HCT116 (cell line): ENCODE data around the gene ARL6IP6. TPM values are rescaled to one million over a fixed set of nuclear protein-coding genes. Genes with fewer than 3 reads are reported as not detected.
"Not testable (repeated sequence)": the region's sequence is repeated elsewhere in the genome, so short reads cannot be mapped to it uniquely, and the experiment has no call there.

Experiments
- ATAC-seq: fragments of 200-7000 bp; cut with Tn5 transposase; 2 replicates; pipeline ENCODE4 v1.9.1; 2020; ENCODE audit warnings: mild to moderate bottlenecking, moderate library complexity
- BruUV-seq: library from RNA; stranded (reverse); fragments of 400-500 nt; replicated peaks from 2 replicates; lab custom pipeline; 2021; lab: Mats Ljungman, UMichigan
- CTCF ChIA-PET: fragments of 300-600 bp; sonication (Branson Sonifier 250); formaldehyde crosslinking; loops from one replicate; lab custom pipeline; 2021; ENCODE audit warnings: antibody characterized with exemption; lab: Charles Lee
- POLR2A ChIA-PET: fragments of 300-600, 350-600 bp; sonication (Branson Sonifier 250); formaldehyde crosslinking; loops from one replicate; lab custom pipeline; 2021; ENCODE audit warnings: antibody characterized with exemption; lab: Charles Lee
- RAD21 ChIA-PET, 2 experiments: fragments of 300-600 bp; sonication (Branson Sonifier 250); formaldehyde crosslinking; loops; one replicate each; lab custom pipeline; 2023; ENCODE audit warnings: low total read pairs in 2 of 2; ENCODE audit not compliant: uncharacterized antibody in 2 of 2, unreplicated experiment in 2 of 2, low non-redundant PET in 1 of 2; lab: Charles Lee
- DNase-seq: peaks from one replicate; pipeline ENCODE4 v3.0.0-alpha.2; 2010; ENCODE audit warnings: low read depth, low spot score
- H2AFZ ChIP-seq: fragments of 200-600 bp; shearing (Covaris generic), sonication (generic); 2 replicates; pipeline ENCODE4 v1.6.1; 2017; ENCODE audit warnings: low read depth, mixed run types, mixed read lengths, antibody characterized with exemption, low read length; ENCODE audit not compliant: poor library complexity, severe bottlenecking
- H3K27ac ChIP-seq: 2 replicates; pipeline ENCODE4 v1.5.1; 2012; ENCODE audit warnings: low read depth, low read length
- H3K27me3 ChIP-seq: fragments of 200-600 bp; sonication (generic); 2 replicates; pipeline ENCODE4 v1.6.1; 2016; ENCODE audit warnings: mixed run types, low read length, mixed read lengths; ENCODE audit not compliant: insufficient read depth
- H3K36me3 ChIP-seq, 2 experiments: fragments of 200-500 bp in 1 of 2; fragments of 200-600 bp in 1 of 2; sonication (Bioruptor generic) in 1 of 2; sonication (generic) in 1 of 2; 2 replicates each; pipeline versions ENCODE4 v1.5.1 to v1.6.1; 2014 to 2016; ENCODE audit warnings: low read length in 2 of 2, inconsistent platforms in 1 of 2, mixed read lengths in 1 of 2, mixed run types in 1 of 2; ENCODE audit not compliant: insufficient read depth in 2 of 2, control insufficient read depth in 1 of 2
- H3K4me1 ChIP-seq, 2 experiments: fragments of 200-600 bp in 1 of 2; sonication (generic) in 1 of 2; 2 replicates each; pipeline versions ENCODE4 v1.5.1 to v1.6.1; 2012 to 2017; ENCODE audit warnings: low read length in 2 of 2, inconsistent platforms in 1 of 2, mild to moderate bottlenecking in 1 of 2, mixed read lengths in 1 of 2, mixed run types in 1 of 2, moderate library complexity in 1 of 2; ENCODE audit not compliant: insufficient read depth in 2 of 2, control insufficient read depth in 1 of 2
- H3K4me2 ChIP-seq: fragments of 200-600 bp; sonication (generic); 2 replicates; pipeline ENCODE4 v1.6.1; 2017; ENCODE audit warnings: mixed run types, low read length, mixed read lengths
- H3K4me3 ChIP-seq, 2 experiments: fragments of 200-600 bp in 1 of 2; sonication (generic) in 1 of 2; replicated peaks in 1 of 2; 2 replicates each; pipeline ENCODE4 v1.5.1; 2011 to 2016; ENCODE audit warnings: low read length in 2 of 2, control low read depth in 1 of 2, low read depth in 1 of 2, mild to moderate bottlenecking in 1 of 2, mixed read lengths in 1 of 2, mixed run types in 1 of 2
- H3K79me2 ChIP-seq: fragments of 200-600 bp; sonication (generic); 2 replicates; pipeline ENCODE4 v1.6.1; 2017; ENCODE audit warnings: mild to moderate bottlenecking, mixed run types, low read length, moderate library complexity, mixed read lengths; ENCODE audit not compliant: insufficient read depth
- H3K9ac ChIP-seq: fragments of 200-600 bp; sonication (generic); 2 replicates; pipeline ENCODE4 v1.6.1; 2016; ENCODE audit warnings: low read length, mixed read lengths
- H3K9me2 ChIP-seq: fragments of 200-600 bp; sonication (generic), shearing (Covaris generic); 2 replicates; pipeline ENCODE4 v1.6.1; 2017; ENCODE audit warnings: mixed run types, mild to moderate bottlenecking, moderate library complexity; ENCODE audit not compliant: insufficient read depth
- H3K9me3 ChIP-seq, 2 experiments: fragments of 200-500 bp in 1 of 2; fragments of 200-600 bp in 1 of 2; sonication (Bioruptor generic) in 1 of 2; sonication (generic) in 1 of 2; 2 replicates each; pipeline ENCODE4 v1.6.1; 2014 to 2017; ENCODE audit warnings: low read length in 2 of 2, mixed read lengths in 2 of 2, inconsistent platforms in 1 of 2, low read depth in 1 of 2, mild to moderate bottlenecking in 1 of 2, mixed run types in 1 of 2, moderate library complexity in 1 of 2; ENCODE audit not compliant: control insufficient read depth in 1 of 2, insufficient read depth in 1 of 2
- H4K20me1 ChIP-seq: fragments of 200-600 bp; sonication (generic), shearing (Covaris generic); 2 replicates; pipeline ENCODE4 v1.6.1; 2017; ENCODE audit warnings: mixed run types, mild to moderate bottlenecking, moderate library complexity; ENCODE audit not compliant: insufficient read depth
- ELF1 ChIP-seq: IDR thresholded peaks from 2 replicates; pipeline ENCODE4 v1.6.1; 2012; ENCODE audit warnings: low read depth, borderline replicate concordance
- JUND ChIP-seq: IDR thresholded peaks from 2 replicates; pipeline ENCODE4 v1.6.1; 2012
- POLR2A ChIP-seq: IDR thresholded peaks from 2 replicates; pipeline ENCODE4 v1.7.0; 2011; ENCODE audit warnings: borderline replicate concordance; ENCODE audit not compliant: insufficient read depth, insufficient read length; ENCODE audit errors: extremely low read depth
- SIN3A ChIP-seq: IDR thresholded peaks from 2 replicates; pipeline ENCODE4 v1.6.1; 2012; ENCODE audit warnings: low read depth
- ZNF274 ChIP-seq: fragments of 200-500 bp; sonication (Bioruptor generic); IDR thresholded peaks from 2 replicates; pipeline ENCODE4 v1.6.1; 2014; ENCODE audit warnings: mild to moderate bottlenecking, low read depth, low read length, inconsistent platforms
- intact Hi-C: fragments of 100-400 bp; cut with micrococcal nuclease; formaldehyde crosslinking; loops from 2 replicates; pipeline ENCODE4 v1.10.0; 2022
- total RNA-seq: library from RNA; stranded (reverse); gene quantifications from one replicate; pipeline ENCODE4 v1.2.1, GENCODE V29; 2021; ENCODE audit not compliant: unreplicated experiment
- TF ChIP-seq, protein P1 (sequence below): IDR thresholded peaks from 2 replicates; pipeline ENCODE4 v1.6.1; 2012

Gene ARL6IP6
- total RNA-seq, 1 experiment from 2014 or later = 37.8 TPM

DNA sequence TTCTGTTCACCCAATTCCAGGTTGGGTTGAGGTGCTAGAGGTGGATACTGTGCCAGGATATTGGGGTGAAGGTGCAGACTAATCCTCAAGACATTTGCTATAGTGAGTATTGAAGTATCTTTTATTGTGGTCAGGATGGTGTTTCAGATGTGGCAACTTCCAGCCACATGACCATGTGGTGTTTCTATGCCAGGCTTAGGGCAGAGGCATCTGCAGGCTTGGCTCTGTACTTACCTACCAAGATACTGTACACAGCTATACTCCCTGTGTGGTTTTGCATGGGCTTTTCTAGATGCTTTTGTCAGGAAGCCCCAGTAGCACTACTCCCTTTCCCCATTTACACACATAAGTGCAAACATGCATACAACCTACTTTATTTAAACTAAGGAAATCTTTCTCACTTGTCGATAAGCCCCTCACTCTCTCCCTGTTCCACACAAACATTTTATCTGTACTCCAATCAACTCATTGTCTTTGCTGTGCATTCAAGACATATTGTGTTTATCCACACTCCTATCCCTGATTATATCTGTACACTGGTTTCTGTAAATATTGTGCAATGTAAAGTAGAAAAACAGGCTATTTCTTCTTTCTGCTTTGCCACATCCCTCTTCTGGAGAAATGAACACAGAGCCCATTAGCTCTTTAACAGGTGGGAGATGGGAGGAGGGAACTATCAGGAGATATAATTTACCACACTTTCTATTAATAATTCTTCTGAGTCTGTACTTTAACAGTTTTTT lies 12.3 kb downstream of the ARL6IP6 start:
- H3K4me3 ChIP-seq = no peak overlapping the region
- H3K9me3 ChIP-seq = no peaks in the 10 kb centered on the region
- peaks cover 16% of the 10 kb centered on the region for H3K79me2 ChIP-seq
- RAD21 ChIA-PET = no interaction called here
- no peaks in the 10 kb centered on the region for H3K4me1 ChIP-seq
- POLR2A ChIA-PET = no interaction called here
- TF ChIP-seq JUND (no peak), POLR2A (no peak), ZNF274 (no peak), SIN3A (no peak), ELF1 (no peak)
- TF ChIP-seq, protein P1, sequence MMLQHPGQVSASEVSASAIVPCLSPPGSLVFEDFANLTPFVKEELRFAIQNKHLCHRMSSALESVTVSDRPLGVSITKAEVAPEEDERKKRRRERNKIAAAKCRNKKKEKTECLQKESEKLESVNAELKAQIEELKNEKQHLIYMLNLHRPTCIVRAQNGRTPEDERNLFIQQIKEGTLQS = no peak
- CTCF ChIA-PET = no interaction called here
- no peaks in the 10 kb centered on the region for H3K27me3 ChIP-seq
- no peaks in the 10 kb centered on the region for H3K9me2 ChIP-seq
- H4K20me1 ChIP-seq = no peaks in the 10 kb centered on the region
- no peak overlapping the region for H3K27ac ChIP-seq
- no peak overlapping the region for H3K9ac ChIP-seq
- H3K36me3 ChIP-seq = peaks cover 0 to 3% of the 10 kb centered on the region in 2 experiments; a peak in 2 of 4 replicates
- no TSS peak for BruUV-seq
- H2AFZ ChIP-seq = no peak overlapping the region
- no peak overlapping the region for H3K4me2 ChIP-seq
- DNase-seq = no peak
- intact Hi-C loops = no loop called here
- no peak for ATAC-seq

DNA sequence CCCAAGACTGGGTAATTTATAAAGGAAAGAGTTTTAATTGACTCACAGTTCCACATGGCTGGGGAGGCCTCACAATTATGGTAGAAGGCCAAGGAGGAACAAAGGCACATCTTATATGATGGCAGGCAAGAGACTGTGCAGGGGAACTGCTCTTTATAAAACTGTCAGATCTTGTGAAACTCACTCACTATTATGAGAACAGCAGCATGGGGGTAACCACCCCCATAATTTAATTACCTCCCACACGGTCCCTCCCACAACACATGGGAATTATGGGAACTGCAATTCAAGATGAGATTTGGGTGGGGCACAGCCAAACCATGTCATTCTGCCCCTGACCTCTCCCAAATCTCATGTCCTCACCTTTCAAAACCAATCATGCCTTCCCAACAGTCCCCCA lies 19.1 kb downstream of the ARL6IP6 start:
- POLR2A ChIA-PET, H3K4me3 ChIP-seq, ATAC-seq, H3K9me2 ChIP-seq, intact Hi-C loops, H3K27ac ChIP-seq, RAD21 ChIA-PET, H3K4me1 ChIP-seq, H3K36me3 ChIP-seq, DNase-seq, H3K9me3 ChIP-seq, H4K20me1 ChIP-seq, H3K4me2 ChIP-seq, H3K27me3 ChIP-seq, H2AFZ ChIP-seq, H3K9ac ChIP-seq, H3K79me2 ChIP-seq, BruUV-seq, CTCF ChIA-PET: not testable (repeated sequence)
